GM21825 (cell line): Measurements from ENCODE around the gene CNTF.

Experiments used
- ATAC-seq: cut with Tn5 transposase; IDR thresholded peaks from one replicate; pipeline ENCODE4 v1.9.1; 2021; ENCODE audit warnings: mild to moderate bottlenecking, moderate library complexity; ENCODE audit not compliant: unreplicated experiment

Gene CNTF

GRCh38 chr11:58606930-58607714 is 15.3 kb upstream of the CNTF start:
- no peak for ATAC-seq

DNA sequence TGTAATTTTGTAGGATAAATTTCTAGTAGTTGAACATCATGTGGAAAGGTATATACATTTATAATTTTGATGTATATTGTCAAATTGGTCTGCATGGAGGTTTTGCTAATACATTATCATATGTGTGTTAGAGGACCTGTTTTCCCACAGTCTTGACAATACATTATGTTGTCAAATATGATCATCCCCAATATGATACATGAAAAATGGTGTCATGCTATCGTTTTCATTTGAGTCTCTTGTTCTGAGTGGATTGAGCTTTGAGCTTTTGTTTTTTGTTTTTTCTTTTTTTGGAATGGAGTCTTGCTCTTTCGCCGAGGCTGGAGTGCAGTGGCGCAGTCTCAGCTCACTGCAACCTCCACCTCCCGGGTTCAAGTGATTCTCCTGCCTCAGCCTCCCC is 14.1 kb upstream of the CNTF start:
- ATAC-seq = no peak

DNA sequence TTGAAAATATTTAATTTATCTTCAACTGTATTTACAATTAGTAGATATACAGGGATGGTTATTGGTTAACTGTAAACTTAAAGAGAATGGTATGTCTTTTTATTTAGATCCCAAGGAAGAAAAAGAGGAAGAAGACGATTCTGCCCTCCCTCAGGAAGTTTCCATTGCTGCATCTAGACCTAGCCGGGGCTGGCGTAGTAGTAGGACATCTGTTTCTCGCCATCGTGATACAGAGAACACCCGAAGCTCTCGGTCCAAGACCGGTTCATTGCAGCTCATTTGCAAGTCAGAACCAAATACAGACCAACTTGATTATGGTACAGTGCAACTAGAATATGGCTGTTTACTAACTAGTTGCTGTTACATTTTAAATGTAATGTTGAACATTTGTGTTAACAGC is 12.7 kb upstream of the CNTF start:
- ATAC-seq = no peak

- no peak for ATAC-seq
Observed at GRCh38 chr11:58613228-58613627, 9.2 kb upstream of the CNTF start.

DNA sequence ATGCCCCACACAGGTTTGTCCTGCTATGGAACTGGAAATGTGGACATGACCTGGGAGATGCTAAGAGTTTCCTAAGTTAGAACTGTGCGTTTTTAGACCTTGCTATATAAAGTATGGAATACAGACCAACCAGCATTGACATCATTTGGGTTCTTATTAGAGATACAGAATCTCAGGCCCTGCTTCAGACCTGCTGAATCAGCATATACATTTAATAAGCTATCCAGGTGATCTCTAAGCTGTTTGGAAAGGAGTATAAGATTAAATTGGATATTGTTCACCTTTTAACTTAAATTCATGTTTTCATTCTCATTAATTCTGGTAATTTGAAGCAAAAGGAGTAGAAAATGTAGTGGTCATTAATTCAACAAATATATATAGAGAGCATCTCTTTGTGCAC is 6.9 kb upstream of the CNTF start:
- ATAC-seq = no peak

DNA sequence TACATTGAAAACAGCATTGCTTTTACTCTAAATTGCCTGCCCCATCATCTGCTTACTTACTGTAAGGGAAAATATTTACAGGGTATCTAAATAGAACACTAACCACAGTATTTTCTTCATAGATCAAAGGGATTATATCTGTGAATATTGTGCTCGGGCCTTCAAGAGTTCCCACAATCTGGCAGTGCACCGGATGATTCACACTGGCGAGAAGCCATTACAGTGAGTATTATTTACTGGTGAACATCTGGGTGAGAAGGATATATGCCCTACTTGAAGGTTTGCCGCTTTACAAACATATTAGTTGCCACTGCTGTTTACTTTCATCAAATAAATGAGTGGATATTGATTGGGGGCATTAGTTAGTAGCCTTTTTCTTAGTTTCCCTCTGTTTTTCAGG is 5.9 kb upstream of the CNTF start:
- ATAC-seq = no peak

- ATAC-seq = no peak
Observed at GRCh38 chr11:58617976-58618557, 4.4 kb upstream of the CNTF start.

GRCh38 chr11:58621586-58622262 is 741 bp upstream of the CNTF start:
- ATAC-seq = peak; percentile 54

GRCh38 chr11:58625086-58625485 is 2.6 kb downstream of the CNTF start:
- ATAC-seq = no peak

GRCh38 chr11:58625826-58626460 is 3.5 kb downstream of the CNTF start:
- no peak for ATAC-seq

DNA sequence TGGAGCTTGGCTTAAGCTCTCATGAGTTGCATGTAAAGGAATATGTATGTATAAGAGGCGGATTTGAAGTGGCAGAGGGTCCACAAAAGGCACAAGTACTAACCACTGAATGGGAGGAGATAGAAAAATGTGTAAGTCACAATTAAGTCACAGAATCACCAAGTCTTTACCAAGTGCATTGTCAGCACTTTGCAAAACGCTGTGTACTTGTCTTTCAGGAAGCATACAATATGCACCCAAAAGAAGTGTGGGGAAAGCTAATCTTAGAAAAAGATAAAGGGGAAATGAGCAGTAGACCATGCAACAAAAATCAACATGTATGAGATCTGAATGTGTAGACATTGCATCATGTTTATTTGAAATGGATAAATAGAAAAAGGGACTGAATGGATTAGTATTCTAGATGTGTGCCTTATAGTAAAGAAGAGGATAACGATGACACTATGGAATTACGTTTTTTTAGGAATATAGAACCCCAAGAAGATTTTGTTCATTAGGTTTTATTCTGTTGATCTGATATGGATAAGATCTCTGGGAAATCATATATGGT is 4.5 kb downstream of the CNTF start:
- ATAC-seq = no peak

GRCh38 chr11:58628446-58628845 is 6.0 kb downstream of the CNTF start:
- no peak for ATAC-seq

DNA sequence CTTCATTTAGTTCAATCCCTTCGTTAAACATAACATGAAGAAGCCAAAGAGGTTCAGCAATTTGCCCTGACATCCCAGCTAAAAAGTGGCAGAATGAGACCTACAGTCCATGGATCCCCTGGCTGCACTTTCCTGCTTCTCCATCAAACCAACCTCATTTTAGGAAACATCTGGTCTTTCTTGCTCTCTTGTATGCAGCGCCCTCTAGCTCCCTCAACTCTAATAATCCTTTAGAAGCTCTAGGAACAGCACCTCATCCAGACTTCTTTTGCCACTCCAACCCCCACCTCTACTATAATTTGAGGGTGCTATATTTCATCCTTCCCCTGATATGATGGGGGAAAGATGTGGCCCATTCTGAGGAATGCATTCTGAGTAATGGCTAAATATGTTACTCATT is 7.4 kb downstream of the CNTF start:
- ATAC-seq = no peak

- no peak for ATAC-seq
Observed at GRCh38 chr11:58631378-58631777, 8.9 kb downstream of the CNTF start.

DNA sequence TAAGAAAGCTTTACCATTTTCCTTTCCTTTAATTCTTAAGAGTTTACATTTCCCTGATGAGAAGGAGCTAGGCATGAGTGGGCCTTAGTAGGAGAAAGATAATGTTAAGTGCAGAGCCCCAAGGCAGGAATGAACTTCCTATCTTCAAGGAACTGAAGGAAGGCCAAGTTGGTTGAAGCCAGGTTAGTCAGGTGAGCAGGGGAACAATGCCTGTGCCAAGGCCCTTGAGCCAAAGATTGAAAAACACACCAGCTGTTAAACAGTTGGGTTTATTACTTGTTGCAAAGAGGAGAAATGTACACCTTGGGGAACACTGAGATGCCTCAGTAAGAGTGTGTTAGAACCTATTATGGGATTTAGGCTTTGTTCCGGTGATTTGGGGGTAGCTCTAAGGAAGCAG is 10.0 kb downstream of the CNTF start:
- no peak for ATAC-seq

- no peak for ATAC-seq
Observed at GRCh38 chr11:58636587-58636986, 14.1 kb downstream of the CNTF start.

- ATAC-seq = no peak
Observed at GRCh38 chr11:58637371-58637770, 14.9 kb downstream of the CNTF start.

GRCh38 chr11:58639103-58639502 is 16.6 kb downstream of the CNTF start:
- no peak for ATAC-seq

- ATAC-seq = no peak
Observed at GRCh38 chr11:58639669-58640068, 17.2 kb downstream of the CNTF start.

GRCh38 chr11:58640386-58641023 is 18.0 kb downstream of the CNTF start:
- ATAC-seq = no peak

- no peak for ATAC-seq
Observed at GRCh38 chr11:58641341-58641740, 18.9 kb downstream of the CNTF start.
